HCT116 (cell line): ENCODE data around the gene ACTR6. TPM values are rescaled to one million over a fixed set of nuclear protein-coding genes. Genes with fewer than 3 reads are reported as not detected.

Experiments
- ATAC-seq: fragments of 200-7000 bp; cut with Tn5 transposase; 2 replicates; pipeline ENCODE4 v1.9.1; 2020; ENCODE audit warnings: mild to moderate bottlenecking, moderate library complexity
- BruUV-seq: library from RNA; stranded (reverse); fragments of 400-500 nt; replicated peaks from 2 replicates; lab custom pipeline; 2021; lab: Mats Ljungman, UMichigan
- CTCF ChIA-PET: fragments of 300-600 bp; sonication (Branson Sonifier 250); formaldehyde crosslinking; loops from one replicate; lab custom pipeline; 2021; ENCODE audit warnings: antibody characterized with exemption; lab: Charles Lee
- POLR2A ChIA-PET: fragments of 300-600, 350-600 bp; sonication (Branson Sonifier 250); formaldehyde crosslinking; loops from one replicate; lab custom pipeline; 2021; ENCODE audit warnings: antibody characterized with exemption; lab: Charles Lee
- RAD21 ChIA-PET, 2 experiments: fragments of 300-600 bp; sonication (Branson Sonifier 250); formaldehyde crosslinking; loops; one replicate each; lab custom pipeline; 2023; ENCODE audit warnings: low total read pairs in 2 of 2; ENCODE audit not compliant: uncharacterized antibody in 2 of 2, unreplicated experiment in 2 of 2, low non-redundant PET in 1 of 2; lab: Charles Lee
- DNase-seq: peaks from one replicate; pipeline ENCODE4 v3.0.0-alpha.2; 2010; ENCODE audit warnings: low read depth, low spot score
- H2AFZ ChIP-seq: fragments of 200-600 bp; shearing (Covaris generic), sonication (generic); 2 replicates; pipeline ENCODE4 v1.6.1; 2017; ENCODE audit warnings: low read depth, mixed run types, mixed read lengths, antibody characterized with exemption, low read length; ENCODE audit not compliant: poor library complexity, severe bottlenecking
- H3K27ac ChIP-seq: 2 replicates; pipeline ENCODE4 v1.5.1; 2012; ENCODE audit warnings: low read depth, low read length
- H3K27me3 ChIP-seq: fragments of 200-600 bp; sonication (generic); 2 replicates; pipeline ENCODE4 v1.6.1; 2016; ENCODE audit warnings: mixed run types, low read length, mixed read lengths; ENCODE audit not compliant: insufficient read depth
- H3K36me3 ChIP-seq, 2 experiments: fragments of 200-500 bp in 1 of 2; fragments of 200-600 bp in 1 of 2; sonication (Bioruptor generic) in 1 of 2; sonication (generic) in 1 of 2; 2 replicates each; pipeline versions ENCODE4 v1.5.1 to v1.6.1; 2014 to 2016; ENCODE audit warnings: low read length in 2 of 2, inconsistent platforms in 1 of 2, mixed read lengths in 1 of 2, mixed run types in 1 of 2; ENCODE audit not compliant: insufficient read depth in 2 of 2, control insufficient read depth in 1 of 2
- H3K4me1 ChIP-seq, 2 experiments: fragments of 200-600 bp in 1 of 2; sonication (generic) in 1 of 2; 2 replicates each; pipeline versions ENCODE4 v1.5.1 to v1.6.1; 2012 to 2017; ENCODE audit warnings: low read length in 2 of 2, inconsistent platforms in 1 of 2, mild to moderate bottlenecking in 1 of 2, mixed read lengths in 1 of 2, mixed run types in 1 of 2, moderate library complexity in 1 of 2; ENCODE audit not compliant: insufficient read depth in 2 of 2, control insufficient read depth in 1 of 2
- H3K4me2 ChIP-seq: fragments of 200-600 bp; sonication (generic); 2 replicates; pipeline ENCODE4 v1.6.1; 2017; ENCODE audit warnings: mixed run types, low read length, mixed read lengths
- H3K4me3 ChIP-seq, 2 experiments: fragments of 200-600 bp in 1 of 2; sonication (generic) in 1 of 2; replicated peaks in 1 of 2; 2 replicates each; pipeline ENCODE4 v1.5.1; 2011 to 2016; ENCODE audit warnings: low read length in 2 of 2, control low read depth in 1 of 2, low read depth in 1 of 2, mild to moderate bottlenecking in 1 of 2, mixed read lengths in 1 of 2, mixed run types in 1 of 2
- H3K79me2 ChIP-seq: fragments of 200-600 bp; sonication (generic); 2 replicates; pipeline ENCODE4 v1.6.1; 2017; ENCODE audit warnings: mild to moderate bottlenecking, mixed run types, low read length, moderate library complexity, mixed read lengths; ENCODE audit not compliant: insufficient read depth
- H3K9ac ChIP-seq: fragments of 200-600 bp; sonication (generic); 2 replicates; pipeline ENCODE4 v1.6.1; 2016; ENCODE audit warnings: low read length, mixed read lengths
- H3K9me2 ChIP-seq: fragments of 200-600 bp; sonication (generic), shearing (Covaris generic); 2 replicates; pipeline ENCODE4 v1.6.1; 2017; ENCODE audit warnings: mixed run types, mild to moderate bottlenecking, moderate library complexity; ENCODE audit not compliant: insufficient read depth
- H3K9me3 ChIP-seq, 2 experiments: fragments of 200-500 bp in 1 of 2; fragments of 200-600 bp in 1 of 2; sonication (Bioruptor generic) in 1 of 2; sonication (generic) in 1 of 2; 2 replicates each; pipeline ENCODE4 v1.6.1; 2014 to 2017; ENCODE audit warnings: low read length in 2 of 2, mixed read lengths in 2 of 2, inconsistent platforms in 1 of 2, low read depth in 1 of 2, mild to moderate bottlenecking in 1 of 2, mixed run types in 1 of 2, moderate library complexity in 1 of 2; ENCODE audit not compliant: control insufficient read depth in 1 of 2, insufficient read depth in 1 of 2
- H4K20me1 ChIP-seq: fragments of 200-600 bp; sonication (generic), shearing (Covaris generic); 2 replicates; pipeline ENCODE4 v1.6.1; 2017; ENCODE audit warnings: mixed run types, mild to moderate bottlenecking, moderate library complexity; ENCODE audit not compliant: insufficient read depth
- CBX3 ChIP-seq: IDR thresholded peaks from 2 replicates; pipeline ENCODE4 v1.6.1; 2012; ENCODE audit warnings: low read depth
- EGR1 ChIP-seq: IDR thresholded peaks from 2 replicates; pipeline ENCODE4 v1.6.1; 2012; ENCODE audit warnings: low read depth
- ELF1 ChIP-seq: IDR thresholded peaks from 2 replicates; pipeline ENCODE4 v1.6.1; 2012; ENCODE audit warnings: low read depth, borderline replicate concordance
- EZH2phosphoT487 ChIP-seq: fragments of 200-600 bp; IDR thresholded peaks from 2 replicates; pipeline ENCODE4 v1.6.1; 2018; ENCODE audit warnings: antibody characterized with exemption, borderline replicate concordance
- JUND ChIP-seq: IDR thresholded peaks from 2 replicates; pipeline ENCODE4 v1.6.1; 2012
- RAD21 ChIP-seq: IDR thresholded peaks from 2 replicates; pipeline ENCODE4 v1.6.1; 2012; ENCODE audit warnings: low read depth, mild to moderate bottlenecking
- SIN3A ChIP-seq: IDR thresholded peaks from 2 replicates; pipeline ENCODE4 v1.6.1; 2012; ENCODE audit warnings: low read depth
- SP1 ChIP-seq: IDR thresholded peaks from 2 replicates; pipeline ENCODE4 v1.6.1; 2012; ENCODE audit warnings: low read depth
- YY1 ChIP-seq: IDR thresholded peaks from 2 replicates; pipeline ENCODE4 v1.6.1; 2011; ENCODE audit warnings: low read length, low read depth, moderate library complexity, mild to moderate bottlenecking; ENCODE audit not compliant: insufficient replicate concordance; ENCODE audit errors: extremely low read depth
- intact Hi-C: fragments of 100-400 bp; cut with micrococcal nuclease; formaldehyde crosslinking; loops from 2 replicates; pipeline ENCODE4 v1.10.0; 2022
- total RNA-seq: library from RNA; stranded (reverse); gene quantifications from one replicate; pipeline ENCODE4 v1.2.1, GENCODE V29; 2021; ENCODE audit not compliant: unreplicated experiment
- TF ChIP-seq, protein P1 (sequence below): IDR thresholded peaks from 2 replicates; pipeline ENCODE4 v1.6.1; 2011; ENCODE audit warnings: mild to moderate bottlenecking, low read length, moderate library complexity; ENCODE audit not compliant: insufficient replicate concordance; ENCODE audit errors: extremely low read depth
- TF ChIP-seq, protein P2 (sequence below): IDR thresholded peaks from 2 replicates; pipeline ENCODE4 v1.6.1; 2012

ACTR6 gene
- total RNA-seq, 1 experiment from 2014 or later = 40.4 TPM

DNA sequence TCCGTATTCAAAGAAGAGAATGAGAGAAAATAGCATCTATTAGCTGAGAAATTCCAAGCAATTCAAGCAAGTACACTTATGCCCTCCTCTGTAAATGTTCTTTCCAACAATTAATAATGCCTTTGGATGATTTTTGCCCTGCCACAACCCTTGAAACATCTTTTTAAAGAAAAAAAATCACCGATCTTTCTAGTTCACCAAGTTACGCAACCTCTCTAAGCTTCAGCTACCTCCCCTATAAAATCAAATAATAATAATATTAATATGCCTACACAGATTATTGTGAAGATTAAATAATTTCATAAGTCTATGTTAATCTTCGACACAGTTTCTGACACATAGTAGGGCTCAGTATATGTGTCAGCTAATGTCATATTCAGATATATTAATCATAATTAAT lies 47.1 kb downstream of the ACTR6 start:
- Histone ChIP-seq H3K4me1 (no peaks in the 10 kb centered on the region), H3K27me3 (no peaks in the 10 kb centered on the region), H3K9me3 (no peaks in the 10 kb centered on the region), H3K9me2 (no peaks in the 10 kb centered on the region), H2AFZ (no peak overlapping the region), H3K4me3 (no peak overlapping the region), H4K20me1 (no peaks in the 10 kb centered on the region), H3K79me2 (no peaks in the 10 kb centered on the region), H3K4me2 (no peak overlapping the region), H3K9ac (no peak overlapping the region), H3K27ac (no peak overlapping the region), H3K36me3 (no peaks in the 10 kb centered on the region)
- intact Hi-C loops = no loop called here
- ChIA-PET RAD21 (no interaction called here), POLR2A (interaction anchor here (0.7 kb wide), 1 partner anchor 495 kb away, joined by 3 read pairs; no protein-coding TSS in a partner anchor), CTCF (no interaction called here)
- DNase-seq = no peak
- ATAC-seq = no peak
- no peak for TF ChIP-seq SIN3A
- TF ChIP-seq JUND = no peak
- TF ChIP-seq ELF1 = no peak
- no peak for TF ChIP-seq SP1
- TF ChIP-seq YY1 = no peak
- no peak for TF ChIP-seq RAD21
- no peak for TF ChIP-seq CBX3
- TF ChIP-seq EZH2phosphoT487 = no peak
- TF ChIP-seq, protein P1, sequence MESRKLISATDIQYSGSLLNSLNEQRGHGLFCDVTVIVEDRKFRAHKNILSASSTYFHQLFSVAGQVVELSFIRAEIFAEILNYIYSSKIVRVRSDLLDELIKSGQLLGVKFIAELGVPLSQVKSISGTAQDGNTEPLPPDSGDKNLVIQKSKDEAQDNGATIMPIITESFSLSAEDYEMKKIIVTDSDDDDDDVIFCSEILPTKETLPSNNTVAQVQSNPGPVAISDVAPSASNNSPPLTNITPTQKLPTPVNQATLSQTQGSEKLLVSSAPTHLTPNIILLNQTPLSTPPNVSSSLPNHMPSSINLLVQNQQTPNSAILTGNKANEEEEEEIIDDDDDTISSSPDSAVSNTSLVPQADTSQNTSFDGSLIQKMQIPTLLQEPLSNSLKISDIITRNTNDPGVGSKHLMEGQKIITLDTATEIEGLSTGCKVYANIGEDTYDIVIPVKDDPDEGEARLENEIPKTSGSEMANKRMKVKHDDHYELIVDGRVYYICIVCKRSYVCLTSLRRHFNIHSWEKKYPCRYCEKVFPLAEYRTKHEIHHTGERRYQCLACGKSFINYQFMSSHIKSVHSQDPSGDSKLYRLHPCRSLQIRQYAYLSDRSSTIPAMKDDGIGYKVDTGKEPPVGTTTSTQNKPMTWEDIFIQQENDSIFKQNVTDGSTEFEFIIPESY = no peak
- TF ChIP-seq, protein P2, sequence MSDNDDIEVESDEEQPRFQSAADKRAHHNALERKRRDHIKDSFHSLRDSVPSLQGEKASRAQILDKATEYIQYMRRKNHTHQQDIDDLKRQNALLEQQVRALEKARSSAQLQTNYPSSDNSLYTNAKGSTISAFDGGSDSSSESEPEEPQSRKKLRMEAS = no peak
- no peak for TF ChIP-seq EGR1
- no TSS peak for BruUV-seq
